ENCODE data around the gene GJA3.
A peak's percentile ranks its signal among the peaks of the same experiment; 100 is the strongest.

The GJA3 gene

DNA sequence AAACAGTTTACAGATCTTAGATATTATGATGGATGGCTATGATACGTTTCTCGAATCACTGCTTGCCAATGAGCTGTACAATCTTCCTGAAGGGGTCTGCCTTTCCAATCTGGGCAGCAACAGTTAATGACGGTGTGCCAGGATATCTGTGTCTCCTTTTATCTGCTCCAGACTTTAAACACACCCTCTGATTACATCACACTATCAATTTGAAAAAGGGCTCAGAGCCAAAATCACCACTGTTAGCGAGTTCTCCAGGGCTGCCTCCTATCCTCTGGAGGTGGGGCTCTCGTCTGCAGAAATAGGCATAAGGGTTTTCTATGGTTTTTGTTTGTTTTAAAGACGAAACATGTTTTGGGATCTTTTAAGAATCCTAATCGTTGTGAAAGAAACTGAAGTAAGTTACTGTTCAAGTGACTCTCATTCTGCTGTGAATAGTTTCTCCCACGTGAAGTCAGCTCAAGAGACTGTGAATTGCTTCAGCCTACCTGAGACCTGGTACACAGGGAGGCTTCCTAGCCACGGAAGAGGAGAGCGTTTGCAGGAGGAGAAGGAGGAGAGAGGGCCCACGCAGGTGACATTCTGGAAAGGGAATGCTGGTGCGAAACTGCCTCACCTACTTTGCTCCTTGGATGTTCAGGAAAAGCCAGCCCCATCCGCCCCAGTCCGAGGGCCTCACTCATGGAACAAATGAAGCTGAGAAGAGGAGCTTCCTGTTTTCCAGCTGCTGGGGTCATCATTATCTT, 15.2 kb upstream of the GJA3 start:
- DNase-seq (no peak), ATAC-seq (ENCODE audit: insufficient read depth, low read depth) (no peak)
- no peaks in the 10 kb centered on the region for H3K9me3 ChIP-seq (ENCODE audit: insufficient read depth, low read length, severe bottlenecking)
- no peak overlapping the region for H3K4me3 ChIP-seq (ENCODE audit: low read depth in 1 of 2, low read length in 2 of 2)
- no peak overlapping the region for H2AFZ ChIP-seq (ENCODE audit: low read depth, low read length)
- H3K4me1 ChIP-seq (ENCODE audit: insufficient read depth, low read length): no peaks in the 10 kb centered on the region
- H4K20me1 ChIP-seq (ENCODE audit: insufficient read depth, low read length): no peaks in the 10 kb centered on the region
- no peak overlapping the region for H3K9ac ChIP-seq (ENCODE audit: low read depth, low read length)
- no peaks in the 10 kb centered on the region for H3K79me2 ChIP-seq (ENCODE audit: insufficient read depth, low read length)
- peaks cover 28% of the 10 kb centered on the region for H3K27me3 ChIP-seq (ENCODE audit: insufficient read depth, low read length, poor library complexity)
- TF ChIP-seq EZH2 (IDR thresholded peaks at IDR 0.05; ENCODE audit: borderline replicate concordance, low read depth, low read length, severe bottlenecking): no peak
- TF ChIP-seq, protein P1, sequence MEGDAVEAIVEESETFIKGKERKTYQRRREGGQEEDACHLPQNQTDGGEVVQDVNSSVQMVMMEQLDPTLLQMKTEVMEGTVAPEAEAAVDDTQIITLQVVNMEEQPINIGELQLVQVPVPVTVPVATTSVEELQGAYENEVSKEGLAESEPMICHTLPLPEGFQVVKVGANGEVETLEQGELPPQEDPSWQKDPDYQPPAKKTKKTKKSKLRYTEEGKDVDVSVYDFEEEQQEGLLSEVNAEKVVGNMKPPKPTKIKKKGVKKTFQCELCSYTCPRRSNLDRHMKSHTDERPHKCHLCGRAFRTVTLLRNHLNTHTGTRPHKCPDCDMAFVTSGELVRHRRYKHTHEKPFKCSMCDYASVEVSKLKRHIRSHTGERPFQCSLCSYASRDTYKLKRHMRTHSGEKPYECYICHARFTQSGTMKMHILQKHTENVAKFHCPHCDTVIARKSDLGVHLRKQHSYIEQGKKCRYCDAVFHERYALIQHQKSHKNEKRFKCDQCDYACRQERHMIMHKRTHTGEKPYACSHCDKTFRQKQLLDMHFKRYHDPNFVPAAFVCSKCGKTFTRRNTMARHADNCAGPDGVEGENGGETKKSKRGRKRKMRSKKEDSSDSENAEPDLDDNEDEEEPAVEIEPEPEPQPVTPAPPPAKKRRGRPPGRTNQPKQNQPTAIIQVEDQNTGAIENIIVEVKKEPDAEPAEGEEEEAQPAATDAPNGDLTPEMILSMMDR (IDR thresholded peaks at IDR 0.05; ENCODE audit: borderline replicate concordance, extremely low read depth, low read length, poor library complexity, severe bottlenecking): no peak
- no peaks in the 10 kb centered on the region for H3K36me3 ChIP-seq (ENCODE audit: insufficient read depth, low read length)
- no peak overlapping the region for H3K4me2 ChIP-seq (ENCODE audit: insufficient read depth, low read length)
- H3K27ac ChIP-seq (ENCODE audit: low read length): no peak overlapping the region

DNA sequence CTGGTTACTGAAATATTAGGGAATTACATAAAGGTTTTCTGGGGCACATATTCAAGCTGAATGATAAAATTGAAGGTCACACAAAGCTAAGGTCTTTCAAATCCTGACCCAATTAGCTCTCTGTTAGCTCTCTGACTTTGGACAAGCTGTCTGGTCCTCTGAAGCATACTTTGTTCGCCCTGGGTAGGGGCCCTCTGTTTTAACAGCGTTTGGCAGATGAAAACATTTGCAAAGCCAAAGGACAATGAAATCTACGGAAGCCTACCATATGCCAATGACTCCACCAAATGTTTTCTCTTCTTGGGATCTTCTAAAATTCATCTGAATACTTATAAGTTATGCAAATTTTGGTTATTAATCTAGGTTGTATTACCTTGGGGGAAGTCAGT, 14.5 kb upstream of the GJA3 start:
- Histone ChIP-seq H3K4me3 (ENCODE audit: low read depth in 1 of 2, low read length in 2 of 2) (no peak overlapping the region), H3K4me2 (ENCODE audit: insufficient read depth, low read length) (no peak overlapping the region)

DNA sequence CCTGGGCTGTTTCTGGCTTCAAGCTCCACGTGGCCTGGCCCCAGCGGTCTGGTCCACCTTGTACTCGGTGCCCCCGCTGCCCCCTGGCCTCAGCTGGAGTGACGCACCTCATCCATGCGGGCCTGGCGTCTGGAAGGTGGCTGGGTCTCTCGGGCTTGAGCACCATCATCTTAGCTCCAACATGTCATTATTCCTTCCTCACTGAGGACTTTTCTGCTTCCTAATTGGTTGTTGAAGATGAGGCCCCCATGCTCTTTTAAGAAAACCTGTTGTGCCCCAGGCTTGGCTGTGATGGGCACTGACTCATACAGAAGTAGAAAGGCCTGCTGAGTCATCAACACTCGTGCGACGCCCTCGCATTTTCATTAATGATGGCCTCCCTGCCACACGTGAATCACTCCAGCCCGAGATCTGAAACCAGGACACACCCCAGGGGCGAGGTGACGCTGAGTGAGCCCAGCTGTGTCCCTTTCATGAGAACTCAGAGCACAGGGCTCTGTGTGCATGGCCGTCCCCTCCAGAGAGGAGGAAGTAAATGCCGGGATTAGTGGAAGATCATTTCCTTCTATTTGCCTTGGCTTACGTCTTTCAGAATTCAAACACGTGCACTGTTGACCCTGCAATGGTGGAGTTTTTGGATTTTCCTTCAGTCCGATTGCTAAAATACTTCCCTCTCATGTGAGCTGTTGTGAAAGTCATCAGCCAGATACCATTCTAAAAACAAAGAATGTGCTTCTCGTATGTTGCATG, 14.0 kb upstream of the GJA3 start:
- Histone ChIP-seq H2AFZ (ENCODE audit: low read depth, low read length) (no peak overlapping the region), H3K27ac (ENCODE audit: low read length) (no peak overlapping the region), H3K4me2 (ENCODE audit: insufficient read depth, low read length) (no peak overlapping the region), H3K4me3 (ENCODE audit: low read depth in 1 of 2, low read length in 2 of 2) (no peak overlapping the region), H4K20me1 (ENCODE audit: insufficient read depth, low read length) (no peaks in the 10 kb centered on the region), H3K79me2 (ENCODE audit: insufficient read depth, low read length) (no peaks in the 10 kb centered on the region), H3K9ac (ENCODE audit: low read depth, low read length) (no peak overlapping the region), H3K36me3 (ENCODE audit: insufficient read depth, low read length) (no peaks in the 10 kb centered on the region), H3K27me3 (ENCODE audit: insufficient read depth, low read length, poor library complexity) (peaks cover 28% of the 10 kb centered on the region), H3K9me3 (ENCODE audit: insufficient read depth, low read length, severe bottlenecking) (no peaks in the 10 kb centered on the region), H3K4me1 (ENCODE audit: insufficient read depth, low read length) (no peaks in the 10 kb centered on the region)
- DNase-seq: no peak
- no peak for TF ChIP-seq EZH2 (IDR thresholded peaks at IDR 0.05; ENCODE audit: borderline replicate concordance, low read depth, low read length, severe bottlenecking)
- TF ChIP-seq, protein P1 (IDR thresholded peaks at IDR 0.05; ENCODE audit: borderline replicate concordance, extremely low read depth, low read length, poor library complexity, severe bottlenecking): no peak
- peak; percentile 24; the same call in 1 of the 3 replicates for ATAC-seq (ENCODE audit: insufficient read depth, low read depth)

More for the DNA sequence above, 14.5 kb upstream of the GJA3 start:
- Histone ChIP-seq H3K36me3 (ENCODE audit: insufficient read depth, low read length) (no peaks in the 10 kb centered on the region), H4K20me1 (ENCODE audit: insufficient read depth, low read length) (no peaks in the 10 kb centered on the region), H3K79me2 (ENCODE audit: insufficient read depth, low read length) (no peaks in the 10 kb centered on the region), H3K9ac (ENCODE audit: low read depth, low read length) (no peak overlapping the region), H3K4me1 (ENCODE audit: insufficient read depth, low read length) (no peaks in the 10 kb centered on the region), H3K27ac (ENCODE audit: low read length) (no peak overlapping the region), H3K27me3 (ENCODE audit: insufficient read depth, low read length, poor library complexity) (peaks cover 28% of the 10 kb centered on the region), H2AFZ (ENCODE audit: low read depth, low read length) (no peak overlapping the region), H3K9me3 (ENCODE audit: insufficient read depth, low read length, severe bottlenecking) (no peaks in the 10 kb centered on the region)
- no peak for TF ChIP-seq EZH2 (IDR thresholded peaks at IDR 0.05; ENCODE audit: borderline replicate concordance, low read depth, low read length, severe bottlenecking)
- TF ChIP-seq, protein P1 (IDR thresholded peaks at IDR 0.05; ENCODE audit: borderline replicate concordance, extremely low read depth, low read length, poor library complexity, severe bottlenecking): no peak
- ATAC-seq (ENCODE audit: insufficient read depth, low read depth) (no peak), DNase-seq (no peak)
